Upper lobe of left lung (tissue), 4 donors: ENCODE results near the gene RERE.

Experiments
- EP300 ChIP-seq, 4 donors: sonication (generic); formaldehyde crosslinking; IDR thresholded peaks; one replicate each; pipeline ENCODE4 v1.5.1; 2017; ENCODE audit warnings: antibody characterized with exemption in 4 of 4, control low read depth in 2 of 4
- POLR2A ChIP-seq, 4 donors: fragments of 450-650 bp; IDR thresholded peaks; one replicate each; pipeline ENCODE4 v1.5.1; 2016 to 2017; ENCODE audit warnings: antibody characterized with exemption in 4 of 4, mild to moderate bottlenecking in 2 of 4
- POLR2AphosphoS5 ChIP-seq, 2 donors: sonication (generic); formaldehyde crosslinking; IDR thresholded peaks; one replicate each; pipeline ENCODE4 v1.5.1; 2017; ENCODE audit warnings: antibody characterized with exemption in 2 of 2
- TF ChIP-seq, protein P1 (sequence below), 6 experiments: fragments of 450-650 bp in 4 of 6; fragments of 200-600 bp in 2 of 6; sonication (generic) in 2 of 6; IDR thresholded peaks; one replicate each; pipeline ENCODE4 v1.5.1; 2016 to 2019; ENCODE audit warnings: antibody characterized with exemption in 6 of 6

DNA sequence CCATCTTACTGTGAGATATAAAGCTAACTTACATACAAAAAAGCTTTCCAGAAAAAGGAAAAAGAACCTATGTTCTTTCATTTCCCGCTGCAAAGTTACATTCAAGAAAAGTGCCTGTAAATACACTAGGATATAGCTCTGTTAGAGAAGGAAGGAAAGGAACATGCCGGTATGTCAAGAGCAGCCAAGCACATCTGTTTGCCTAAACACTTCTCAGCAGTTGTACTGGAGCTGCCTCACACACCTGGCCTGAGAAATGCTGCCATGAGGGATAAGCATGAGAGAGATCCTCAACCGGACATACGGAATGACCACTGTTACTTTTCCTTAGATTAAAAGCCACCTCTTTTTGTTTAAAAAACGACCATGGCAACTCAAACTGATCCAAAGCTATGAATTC, 189.7 kb downstream of the RERE start:
- TF ChIP-seq, protein P1, sequence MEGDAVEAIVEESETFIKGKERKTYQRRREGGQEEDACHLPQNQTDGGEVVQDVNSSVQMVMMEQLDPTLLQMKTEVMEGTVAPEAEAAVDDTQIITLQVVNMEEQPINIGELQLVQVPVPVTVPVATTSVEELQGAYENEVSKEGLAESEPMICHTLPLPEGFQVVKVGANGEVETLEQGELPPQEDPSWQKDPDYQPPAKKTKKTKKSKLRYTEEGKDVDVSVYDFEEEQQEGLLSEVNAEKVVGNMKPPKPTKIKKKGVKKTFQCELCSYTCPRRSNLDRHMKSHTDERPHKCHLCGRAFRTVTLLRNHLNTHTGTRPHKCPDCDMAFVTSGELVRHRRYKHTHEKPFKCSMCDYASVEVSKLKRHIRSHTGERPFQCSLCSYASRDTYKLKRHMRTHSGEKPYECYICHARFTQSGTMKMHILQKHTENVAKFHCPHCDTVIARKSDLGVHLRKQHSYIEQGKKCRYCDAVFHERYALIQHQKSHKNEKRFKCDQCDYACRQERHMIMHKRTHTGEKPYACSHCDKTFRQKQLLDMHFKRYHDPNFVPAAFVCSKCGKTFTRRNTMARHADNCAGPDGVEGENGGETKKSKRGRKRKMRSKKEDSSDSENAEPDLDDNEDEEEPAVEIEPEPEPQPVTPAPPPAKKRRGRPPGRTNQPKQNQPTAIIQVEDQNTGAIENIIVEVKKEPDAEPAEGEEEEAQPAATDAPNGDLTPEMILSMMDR (IDR thresholded peaks at IDR 0.05): no peak
- TF ChIP-seq POLR2AphosphoS5 (IDR thresholded peaks at IDR 0.05): no peak
- no peak for TF ChIP-seq POLR2A (IDR thresholded peaks at IDR 0.05)
- no peak for TF ChIP-seq EP300 (IDR thresholded peaks at IDR 0.05)
